NB4 (cell line): ENCODE results near the gene DENND1A.
A peak's percentile ranks its signal among the peaks of the same experiment; 100 is the strongest.

Experiments
- DNase-seq: peaks from one replicate; pipeline ENCODE4 v3.0.0; 2010; ENCODE audit warnings: low read depth
- H3K4me3 ChIP-seq: one replicate; pipeline ENCODE4 v1.5.1; 2011; ENCODE audit warnings: mild to moderate bottlenecking, low read depth, low read length, moderate library complexity
- MAX ChIP-seq: IDR thresholded peaks from 2 replicates; pipeline ENCODE4 v1.6.1; 2011; ENCODE audit warnings: low read depth, low read length
- MYC ChIP-seq: IDR thresholded peaks from 2 replicates; pipeline ENCODE4 v1.6.1; 2011; ENCODE audit warnings: low read depth, low read length
- POLR2A ChIP-seq: IDR thresholded peaks from 2 replicates; pipeline ENCODE4 v1.6.1; 2011; ENCODE audit warnings: mild to moderate bottlenecking; ENCODE audit not compliant: insufficient read length; ENCODE audit errors: extremely low read depth
- TF ChIP-seq, protein P1 (sequence below): IDR thresholded peaks from one replicate; pipeline ENCODE4 v1.5.1; 2012; ENCODE audit warnings: low read depth, low read length

The DENND1A gene

GRCh38 chr9:123543492-123543891, 386.4 kb downstream of the DENND1A start:
- H3K4me3 ChIP-seq, result no peak overlapping the region
- DNase-seq, result no peak
- TF ChIP-seq, protein P1, sequence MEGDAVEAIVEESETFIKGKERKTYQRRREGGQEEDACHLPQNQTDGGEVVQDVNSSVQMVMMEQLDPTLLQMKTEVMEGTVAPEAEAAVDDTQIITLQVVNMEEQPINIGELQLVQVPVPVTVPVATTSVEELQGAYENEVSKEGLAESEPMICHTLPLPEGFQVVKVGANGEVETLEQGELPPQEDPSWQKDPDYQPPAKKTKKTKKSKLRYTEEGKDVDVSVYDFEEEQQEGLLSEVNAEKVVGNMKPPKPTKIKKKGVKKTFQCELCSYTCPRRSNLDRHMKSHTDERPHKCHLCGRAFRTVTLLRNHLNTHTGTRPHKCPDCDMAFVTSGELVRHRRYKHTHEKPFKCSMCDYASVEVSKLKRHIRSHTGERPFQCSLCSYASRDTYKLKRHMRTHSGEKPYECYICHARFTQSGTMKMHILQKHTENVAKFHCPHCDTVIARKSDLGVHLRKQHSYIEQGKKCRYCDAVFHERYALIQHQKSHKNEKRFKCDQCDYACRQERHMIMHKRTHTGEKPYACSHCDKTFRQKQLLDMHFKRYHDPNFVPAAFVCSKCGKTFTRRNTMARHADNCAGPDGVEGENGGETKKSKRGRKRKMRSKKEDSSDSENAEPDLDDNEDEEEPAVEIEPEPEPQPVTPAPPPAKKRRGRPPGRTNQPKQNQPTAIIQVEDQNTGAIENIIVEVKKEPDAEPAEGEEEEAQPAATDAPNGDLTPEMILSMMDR, result no peak
- TF ChIP-seq MAX, result no peak

- no peak for TF ChIP-seq MYC
- TF ChIP-seq MAX, result no peak
- TF ChIP-seq, protein P1, result no peak
- DNase-seq, result no peak
- no peak overlapping the region for H3K4me3 ChIP-seq
These were observed 387.3 kb downstream of the DENND1A start for GRCh38 chr9:123542435-123543225.

- no peak for DNase-seq
- TF ChIP-seq POLR2A, result no peak
- TF ChIP-seq, protein P1, result no peak
- no peak for TF ChIP-seq MYC
- no peak for TF ChIP-seq MAX
These were observed 388.5 kb downstream of the DENND1A start for GRCh38 chr9:123541411-123541810.

GRCh38 chr9:123540457-123540856, 389.5 kb downstream of the DENND1A start:
- TF ChIP-seq MAX (no peak), MYC (no peak), POLR2A (no peak)
- TF ChIP-seq, protein P1, result no peak
- no peak for DNase-seq
- no peak overlapping the region for H3K4me3 ChIP-seq

More at GRCh38 chr9:123541411-123541810, 388.5 kb downstream of the DENND1A start:
- H3K4me3 ChIP-seq, result no peak overlapping the region

- TF ChIP-seq MYC, result no peak
- TF ChIP-seq, protein P1, result no peak
- H3K4me3 ChIP-seq, result no peak overlapping the region
- peak; percentile 48 for DNase-seq
These were observed 392.1 kb downstream of the DENND1A start for GRCh38 chr9:123537809-123538208.

DNA sequence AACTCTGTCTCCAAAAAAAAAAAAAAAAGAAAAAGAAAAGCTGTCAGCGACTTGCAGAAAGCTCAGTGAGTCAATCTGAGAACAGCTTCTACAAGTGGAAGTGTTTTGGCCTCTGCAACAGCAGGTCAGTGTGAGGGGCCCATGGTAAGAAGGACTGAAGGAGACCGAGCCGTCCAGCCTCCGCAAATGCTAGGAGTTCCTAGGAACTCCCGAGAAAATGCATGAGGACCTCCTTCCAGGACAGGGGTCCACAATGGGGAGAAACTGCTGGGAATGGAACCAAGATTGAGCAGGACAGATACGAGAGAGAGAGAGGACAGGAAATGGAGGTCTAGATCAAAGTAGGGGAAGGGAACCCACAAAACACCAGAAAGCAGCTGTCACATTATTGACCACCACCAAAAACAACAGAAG, 393.5 kb downstream of the DENND1A start:
- no peak overlapping the region for H3K4me3 ChIP-seq
- DNase-seq, result no peak
- no peak for TF ChIP-seq MAX
- TF ChIP-seq POLR2A, result no peak
- no peak for TF ChIP-seq MYC
- TF ChIP-seq, protein P1, result no peak
